HG02885 (cell line): ENCODE results near the gene AMZ1.
A peak's percentile ranks its signal among the peaks of the same experiment; 100 is the strongest.

ENCODE experiments used
- ATAC-seq: cut with Tn5 transposase; IDR thresholded peaks from one replicate; pipeline ENCODE4 v1.9.1; 2021; ENCODE audit warnings: mild to moderate bottlenecking; ENCODE audit not compliant: unreplicated experiment, poor library complexity

The AMZ1 gene

DNA sequence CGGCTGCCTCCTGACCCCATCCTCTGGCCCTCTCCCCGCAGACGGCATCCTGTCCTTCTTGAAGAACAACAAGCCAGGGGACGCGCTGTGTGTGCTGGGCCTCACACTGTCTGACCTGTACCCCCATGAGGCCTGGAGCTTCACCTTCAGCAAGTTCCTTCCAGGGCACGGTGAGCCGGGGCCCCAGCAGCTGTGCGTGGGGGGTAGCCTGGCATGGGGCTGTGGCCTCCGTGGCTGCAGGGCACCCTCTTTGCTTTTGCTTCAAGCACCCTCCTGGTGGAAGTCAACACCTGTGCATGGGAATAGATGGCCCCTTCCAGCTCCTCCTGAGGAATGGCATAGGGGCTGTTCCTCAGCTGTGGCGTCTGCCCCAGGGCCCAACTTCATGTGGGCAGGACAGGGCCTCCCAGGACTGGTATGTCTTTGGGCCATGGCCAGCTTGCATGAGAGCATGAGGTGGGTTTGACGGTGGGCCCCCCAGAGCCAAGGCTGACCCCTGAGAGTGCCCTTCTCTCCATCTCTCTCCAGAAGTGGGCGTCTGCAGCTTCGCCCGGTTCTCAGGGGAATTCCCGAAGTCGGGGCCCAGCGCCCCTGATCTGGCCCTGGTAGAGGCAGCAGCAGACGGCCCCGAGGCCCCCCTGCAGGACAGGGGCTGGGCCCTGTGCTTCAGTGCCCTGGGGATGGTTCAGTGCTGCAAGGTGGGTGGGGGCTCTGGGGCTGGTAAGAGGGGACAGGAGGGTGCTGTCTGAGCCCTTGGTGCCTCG, 20.7 kb downstream of the AMZ1 start:
- no peak for ATAC-seq

DNA sequence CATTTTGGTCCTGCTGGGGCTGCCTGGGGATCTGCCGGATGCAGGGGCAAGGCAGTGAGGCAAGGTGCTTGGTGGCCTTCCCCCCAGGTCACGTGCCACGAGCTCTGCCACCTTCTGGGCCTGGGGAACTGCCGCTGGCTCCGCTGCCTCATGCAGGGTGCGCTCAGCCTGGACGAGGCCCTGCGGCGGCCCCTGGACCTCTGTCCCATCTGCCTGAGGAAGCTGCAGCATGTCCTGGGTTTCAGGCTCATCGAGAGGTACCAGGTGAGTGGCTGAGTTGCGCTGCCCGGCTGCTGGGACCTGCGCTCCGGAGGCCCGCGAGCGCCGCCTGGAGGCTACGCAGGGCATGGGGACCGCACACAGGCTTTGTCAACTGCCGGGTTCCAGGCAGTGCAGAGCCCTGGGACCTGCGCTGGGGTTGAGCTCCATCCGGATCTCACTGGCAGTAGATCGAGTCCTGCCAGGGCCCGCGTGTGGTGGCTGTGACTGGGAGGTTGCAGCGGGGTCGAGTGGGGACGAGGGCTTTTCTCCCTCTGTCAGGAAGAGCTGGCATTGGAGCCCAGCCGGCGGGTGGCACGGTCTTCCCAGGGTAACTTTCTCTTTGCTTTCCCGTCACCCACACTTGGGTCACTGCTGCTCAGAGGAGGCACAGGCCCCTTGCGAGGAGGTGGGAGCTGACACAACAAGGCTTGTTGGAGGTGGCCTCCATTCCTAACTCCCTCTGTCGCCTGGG, 21.7 kb downstream of the AMZ1 start:
- peak; percentile 86 for ATAC-seq

DNA sequence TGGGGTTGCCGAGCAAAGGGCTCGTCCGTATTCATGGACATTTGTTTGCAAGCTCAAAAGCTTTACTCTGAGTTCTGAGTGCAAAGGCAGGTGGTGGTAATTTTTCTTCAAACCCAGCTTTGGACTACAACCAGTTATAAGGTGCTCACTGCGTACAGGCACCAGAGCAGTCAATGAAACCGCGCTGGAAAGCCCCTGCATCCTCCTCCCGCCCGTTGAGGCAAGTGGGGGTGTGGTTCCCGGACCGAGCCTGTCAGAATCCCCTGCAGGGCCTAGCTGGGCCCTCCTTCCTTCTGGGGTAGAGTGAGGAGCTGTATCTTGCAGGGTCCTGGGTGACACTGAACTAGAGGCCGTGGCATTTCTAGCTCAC, 22.3 kb downstream of the AMZ1 start:
- peak; percentile 54 for ATAC-seq

DNA sequence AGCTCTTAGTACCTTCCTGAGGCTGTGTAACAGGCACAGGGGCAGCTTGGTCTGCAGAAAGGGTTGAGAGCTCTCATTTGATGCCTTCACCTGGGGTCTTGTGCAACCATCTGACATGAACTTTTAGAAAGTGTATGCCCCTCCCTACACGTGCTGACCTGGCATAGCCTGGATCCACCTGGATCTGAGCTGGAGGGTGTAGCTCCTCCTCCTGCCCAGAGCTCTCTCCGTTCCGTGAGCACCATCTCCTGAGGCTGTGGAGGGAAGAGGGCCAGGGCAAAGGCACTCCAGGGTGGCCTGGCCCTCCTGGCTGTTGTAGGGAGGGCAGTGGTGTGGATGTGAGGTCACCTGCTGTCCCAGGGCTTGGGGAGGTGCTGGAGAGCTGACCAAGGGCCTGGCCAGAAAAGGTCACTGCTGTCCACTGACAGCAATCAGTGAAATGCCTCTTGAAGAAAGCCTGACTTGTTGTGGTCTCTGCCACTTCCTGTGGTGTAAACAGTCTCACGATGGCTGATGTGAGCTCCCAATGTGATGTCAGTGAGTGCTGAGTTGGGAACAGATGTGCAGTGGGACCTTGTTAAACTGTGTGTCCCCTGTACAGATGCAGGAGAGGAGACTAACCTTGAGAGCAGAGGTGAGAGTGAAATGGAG, 23.0 kb downstream of the AMZ1 start:
- ATAC-seq, result peak; percentile 42

DNA sequence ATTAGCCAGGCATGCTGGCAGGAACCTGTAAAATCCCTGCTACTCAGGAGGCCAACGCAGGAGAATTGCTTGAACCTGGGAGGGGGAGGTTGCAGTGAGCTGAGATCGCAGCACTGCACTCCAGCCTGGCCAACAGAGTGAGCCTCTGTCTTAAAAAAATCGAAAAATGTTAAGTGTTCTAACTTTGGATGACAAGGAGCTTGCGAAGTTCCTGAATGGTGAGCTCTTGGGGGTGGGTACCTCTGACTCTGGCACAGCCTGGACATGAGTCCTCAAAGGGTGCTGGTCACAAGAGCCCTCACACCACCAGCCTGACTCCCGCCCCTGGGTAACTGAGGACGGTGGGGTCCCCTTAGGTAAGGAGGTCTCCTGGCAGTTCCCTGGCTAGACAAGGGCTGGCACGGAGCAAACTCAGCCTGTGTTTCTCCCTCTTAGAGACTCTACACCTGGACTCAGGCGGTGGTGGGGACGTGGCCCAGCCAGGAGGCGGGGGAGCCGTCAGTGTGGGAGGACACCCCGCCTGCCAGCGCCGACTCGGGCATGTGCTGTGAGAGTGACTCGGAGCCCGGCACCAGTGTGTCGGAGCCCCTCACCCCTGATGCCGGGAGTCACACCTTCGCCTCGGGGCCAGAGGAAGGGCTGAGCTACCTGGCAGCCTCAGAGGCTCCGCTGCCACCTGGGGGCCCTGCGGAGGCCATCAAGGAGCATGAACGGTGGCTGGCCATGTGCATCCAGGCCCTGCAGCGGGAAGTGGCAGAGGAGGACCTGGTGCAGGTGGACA, 24.1 kb downstream of the AMZ1 start:
- ATAC-seq, result no peak

DNA sequence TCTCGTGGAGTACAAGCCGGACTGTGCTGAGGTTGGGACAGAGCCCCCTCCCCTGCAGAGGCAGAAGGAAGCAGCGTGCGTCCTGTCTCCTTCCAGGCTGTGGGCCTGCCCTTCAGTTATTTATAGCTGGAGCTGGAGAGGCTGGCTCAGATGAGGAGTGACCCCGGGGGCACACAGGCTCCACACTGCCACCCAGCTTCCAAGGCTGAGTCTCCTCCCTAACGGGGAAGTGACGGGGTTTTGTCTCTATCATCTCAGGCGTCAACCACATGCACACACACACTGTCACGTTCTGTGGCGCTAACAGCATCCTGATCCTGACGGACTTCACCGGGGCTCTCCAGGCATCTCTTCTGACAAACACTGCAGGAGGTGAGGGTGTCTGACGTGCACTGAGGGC, 25.4 kb downstream of the AMZ1 start:
- no peak for ATAC-seq

DNA sequence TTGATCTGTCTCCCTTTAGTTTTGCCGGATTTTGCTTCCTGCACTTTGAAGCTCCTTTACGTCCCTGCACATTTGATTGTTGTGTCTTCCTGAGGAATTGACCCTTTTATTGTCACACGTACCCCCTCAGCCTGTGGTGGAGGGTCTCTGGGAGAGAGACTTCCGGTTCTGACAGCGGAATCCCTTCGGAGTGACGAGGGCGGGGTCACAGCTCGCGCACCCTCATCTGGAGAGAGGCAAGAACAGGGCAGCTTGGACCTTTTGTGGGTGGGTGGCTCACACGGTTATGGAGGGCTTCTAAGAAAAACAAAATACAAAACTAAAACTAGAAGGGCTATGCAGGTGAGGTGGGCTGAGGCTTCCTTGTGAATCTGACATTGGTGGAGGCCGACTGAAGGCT, 26.0 kb downstream of the AMZ1 start:
- no peak for ATAC-seq

DNA sequence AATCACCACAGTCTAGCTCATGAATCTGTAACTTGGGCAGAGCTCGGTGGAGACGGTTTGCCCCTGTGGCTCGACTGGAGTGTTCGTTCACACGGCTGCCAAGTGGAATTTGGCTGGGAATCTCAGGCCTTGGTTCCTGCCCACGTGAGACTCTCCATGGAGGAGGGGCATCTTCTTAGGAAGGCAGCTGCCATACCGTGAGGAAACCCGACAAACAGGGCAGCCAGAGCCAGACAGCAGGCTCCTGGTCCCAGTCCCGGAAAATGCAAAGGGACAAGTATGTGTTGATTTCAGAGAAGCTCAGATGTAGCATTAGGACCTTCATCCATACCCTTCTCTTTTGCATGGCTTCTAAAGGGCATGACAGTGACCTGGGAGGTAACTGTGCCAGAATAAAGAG, 26.6 kb downstream of the AMZ1 start:
- no peak for ATAC-seq

DNA sequence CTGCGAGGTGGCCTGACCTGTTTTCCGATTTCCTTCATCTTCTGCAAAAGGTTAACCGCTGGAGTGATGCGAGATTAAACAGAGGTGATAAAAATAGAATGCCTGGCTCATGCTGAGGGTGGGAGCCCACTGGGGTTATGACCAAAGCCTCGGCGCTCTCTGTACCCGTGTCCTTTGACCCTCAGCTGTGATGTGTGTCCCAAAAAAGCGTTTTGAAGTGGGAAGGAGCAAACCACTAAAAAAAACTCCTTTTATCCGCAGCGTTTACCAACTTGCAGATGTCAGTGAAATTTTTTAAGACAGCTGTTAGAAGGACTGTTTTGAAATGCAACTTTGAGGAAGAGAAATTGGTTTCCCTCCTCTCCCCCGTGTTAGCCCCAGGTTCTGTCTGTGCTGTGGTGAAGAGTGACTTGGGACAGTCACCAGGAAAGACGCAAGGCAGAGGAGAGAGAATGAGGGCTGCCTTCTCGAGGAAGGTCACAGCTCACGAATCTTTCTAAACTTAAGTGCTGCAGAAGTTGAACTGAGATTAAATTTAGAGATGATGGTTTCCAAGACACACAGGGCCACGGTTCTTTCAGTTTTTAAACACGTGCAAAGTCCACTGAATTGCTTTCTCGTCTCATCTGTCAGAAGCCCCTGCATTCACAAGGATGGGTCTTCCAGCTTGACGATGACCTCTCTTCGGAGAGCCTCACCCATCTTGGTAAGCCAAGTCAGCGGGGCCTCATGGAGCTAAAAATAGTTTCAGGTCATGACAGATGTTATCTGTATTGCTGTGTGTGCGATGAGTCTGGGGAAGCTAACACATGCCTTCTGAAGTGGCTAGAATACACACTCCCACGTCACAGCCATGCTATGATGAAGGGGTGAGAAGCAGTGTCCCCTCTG, 27.6 kb downstream of the AMZ1 start:
- peak; percentile 31 for ATAC-seq

DNA sequence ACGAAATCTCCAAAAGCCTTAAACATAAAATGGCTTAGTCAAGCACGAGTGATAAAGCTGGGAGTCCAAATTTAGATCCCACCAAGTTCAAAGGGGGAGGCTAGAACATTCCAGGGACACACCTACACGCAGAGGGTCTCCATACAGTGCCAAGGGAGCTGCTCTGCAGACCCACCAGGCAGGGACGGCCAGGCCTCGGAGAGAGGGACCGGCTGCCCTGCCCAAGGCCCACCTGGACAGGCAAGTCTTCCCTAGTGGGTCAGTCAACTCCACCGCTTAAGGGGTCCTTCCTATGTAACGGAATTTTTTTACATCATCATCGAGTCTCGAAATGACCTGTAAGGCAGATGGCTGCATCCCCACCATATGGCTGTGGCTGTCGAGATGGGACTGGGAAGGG, 28.5 kb downstream of the AMZ1 start:
- ATAC-seq, result no peak

DNA sequence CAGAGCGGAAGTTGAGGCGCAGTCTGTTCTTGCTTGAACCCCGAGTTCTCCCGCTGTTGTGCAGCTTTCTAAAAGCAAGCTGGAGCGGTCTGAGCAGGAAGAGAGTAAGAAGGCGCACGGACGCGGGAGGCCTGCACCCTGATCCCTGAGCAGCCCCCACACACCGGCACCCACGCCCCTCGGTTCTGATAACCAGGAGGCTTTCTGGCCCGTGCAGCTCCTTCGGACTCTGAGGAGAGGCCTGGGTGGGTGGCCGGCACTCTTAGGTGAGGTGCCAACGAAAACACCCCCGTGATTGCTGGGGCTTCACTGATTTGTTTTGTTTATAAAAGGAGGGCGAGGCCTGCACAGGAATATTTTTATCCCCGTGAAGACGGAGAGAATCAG, 28.9 kb downstream of the AMZ1 start:
- ATAC-seq, result no peak

DNA sequence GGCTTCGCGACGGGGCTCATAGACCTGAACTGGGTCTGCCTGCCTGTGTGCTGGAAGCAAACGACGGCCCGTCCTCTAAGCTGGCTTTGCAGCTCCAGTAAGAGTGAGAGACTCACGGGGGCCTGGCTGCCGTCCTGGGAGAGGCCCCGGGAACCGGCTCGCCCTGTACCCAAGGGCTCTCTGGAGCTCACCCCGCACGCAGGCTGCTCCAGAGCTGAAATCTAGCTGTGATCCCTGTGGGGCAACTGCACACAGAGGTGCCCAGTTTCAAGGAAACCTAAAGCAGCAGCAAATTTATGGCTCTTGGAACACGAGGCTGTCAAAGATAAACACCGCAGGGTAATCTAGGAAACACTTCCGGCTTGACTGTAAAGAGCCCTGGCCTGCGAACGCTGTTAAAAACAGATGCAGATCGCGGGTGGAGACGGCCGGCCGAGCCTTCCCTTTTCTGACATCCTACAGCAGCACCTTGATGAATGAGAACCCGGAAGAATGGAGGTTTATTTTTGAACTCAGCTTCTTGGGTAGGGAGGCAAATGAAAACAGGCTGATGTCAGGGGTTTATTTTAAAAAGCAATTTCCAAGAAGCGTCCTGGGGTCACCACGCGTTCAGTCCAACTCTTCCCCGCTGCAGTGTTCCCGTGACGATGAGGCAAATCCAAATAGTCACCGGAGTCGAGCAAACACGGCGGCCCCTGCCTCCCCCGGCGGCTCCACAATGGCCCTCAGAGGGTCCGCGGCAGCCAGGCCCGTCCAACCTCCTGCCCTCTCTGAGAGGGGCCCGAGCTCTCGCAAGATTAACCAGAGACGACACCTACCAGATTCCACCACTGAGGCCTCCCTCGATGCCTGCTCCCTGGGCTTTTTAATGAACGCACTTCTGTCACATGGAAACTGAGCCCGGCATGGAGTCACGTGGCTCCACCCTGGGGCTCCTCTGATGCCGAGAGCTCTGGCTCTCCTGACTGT, 29.6 kb downstream of the AMZ1 start:
- no peak for ATAC-seq

DNA sequence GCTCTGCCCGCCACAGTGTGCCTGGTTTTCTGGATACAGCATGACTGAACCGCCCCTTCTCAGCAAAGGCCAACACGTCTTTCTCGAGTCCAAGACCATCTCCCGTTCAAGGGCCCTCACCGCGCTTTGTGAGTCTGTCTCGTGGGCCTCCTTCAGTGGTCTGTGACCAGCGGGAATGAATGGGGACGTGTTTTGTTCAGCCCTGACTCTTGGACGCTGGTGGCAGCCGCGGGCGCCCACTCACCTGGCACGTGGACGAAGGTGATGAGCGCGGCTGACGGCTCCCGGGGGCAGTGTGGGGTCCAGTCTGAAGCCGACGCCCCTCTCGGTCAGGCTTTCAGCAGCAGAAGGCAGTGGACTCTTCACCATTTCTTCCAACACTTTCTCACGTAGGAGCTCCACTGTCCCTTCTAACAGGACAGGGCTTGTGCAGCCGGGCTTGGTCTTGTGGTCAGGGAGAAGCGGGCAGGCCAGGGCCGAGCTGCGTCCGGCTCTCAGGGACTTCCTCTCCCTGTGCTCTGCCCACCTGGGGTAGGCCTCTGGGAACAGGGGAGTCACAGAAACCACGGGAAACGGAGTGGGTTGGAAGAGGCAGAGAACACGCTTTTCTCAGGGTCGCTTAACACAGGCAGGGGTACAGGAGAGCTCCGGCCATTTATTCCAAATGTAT, 30.4 kb downstream of the AMZ1 start:
- ATAC-seq, result no peak

DNA sequence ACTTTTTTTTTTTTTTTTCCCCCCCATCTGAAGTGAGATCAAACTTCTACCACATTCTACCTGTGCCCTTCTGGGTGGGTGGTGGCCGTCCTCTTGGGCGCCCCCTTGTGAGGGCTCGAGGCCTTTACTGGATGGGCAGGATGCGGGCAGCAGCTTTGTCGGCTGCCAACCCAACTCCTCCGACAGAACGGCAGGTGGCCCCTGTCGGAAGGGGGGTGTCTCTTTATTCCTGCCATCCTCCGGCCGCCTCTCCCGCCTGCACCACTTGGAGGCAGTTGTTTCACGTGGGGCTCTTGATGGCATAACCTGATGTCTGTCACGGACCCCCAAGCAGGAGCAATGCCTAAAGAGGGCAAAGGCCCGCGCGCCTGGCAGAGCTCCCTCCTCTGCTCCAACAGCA, 31.0 kb downstream of the AMZ1 start:
- no peak for ATAC-seq

DNA sequence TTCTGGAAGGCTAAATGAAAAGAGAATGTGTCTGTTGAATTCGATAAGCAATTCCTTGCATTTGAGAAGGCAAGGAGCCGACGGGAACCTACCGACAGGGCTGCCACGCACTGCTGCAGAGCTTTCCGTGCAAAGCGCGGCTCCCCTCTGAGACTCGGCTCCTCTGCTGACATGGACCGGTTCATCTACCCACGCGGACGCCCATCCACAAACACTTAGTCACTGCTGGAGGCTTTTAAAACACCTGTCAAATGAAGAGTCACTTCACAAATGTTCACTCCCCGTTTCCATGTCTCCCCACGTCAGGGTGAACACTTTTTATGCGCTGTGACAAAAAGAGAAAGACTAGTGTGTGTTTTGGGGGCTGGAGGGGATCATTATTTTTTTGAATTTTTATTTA, 32.0 kb downstream of the AMZ1 start:
- ATAC-seq, result no peak

DNA sequence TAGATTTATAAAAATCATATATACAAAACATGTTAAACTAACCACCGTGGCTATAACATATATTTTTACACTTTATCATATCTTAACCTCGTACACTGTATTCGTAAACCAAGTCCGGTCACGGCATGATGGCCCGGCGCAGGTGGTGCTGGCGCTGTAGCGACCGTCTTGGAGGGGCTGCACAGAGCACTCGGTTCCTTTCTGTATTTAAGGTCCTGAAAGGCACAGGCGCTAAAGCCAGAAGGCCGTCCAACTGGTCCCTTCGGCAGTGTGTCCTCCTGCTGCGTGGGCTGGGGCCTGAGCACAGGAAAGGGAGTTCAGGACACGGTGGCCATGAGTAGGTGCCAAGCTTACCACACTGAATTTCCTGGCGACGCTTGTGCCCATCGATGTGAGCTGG, 33.8 kb downstream of the AMZ1 start:
- ATAC-seq, result no peak

DNA sequence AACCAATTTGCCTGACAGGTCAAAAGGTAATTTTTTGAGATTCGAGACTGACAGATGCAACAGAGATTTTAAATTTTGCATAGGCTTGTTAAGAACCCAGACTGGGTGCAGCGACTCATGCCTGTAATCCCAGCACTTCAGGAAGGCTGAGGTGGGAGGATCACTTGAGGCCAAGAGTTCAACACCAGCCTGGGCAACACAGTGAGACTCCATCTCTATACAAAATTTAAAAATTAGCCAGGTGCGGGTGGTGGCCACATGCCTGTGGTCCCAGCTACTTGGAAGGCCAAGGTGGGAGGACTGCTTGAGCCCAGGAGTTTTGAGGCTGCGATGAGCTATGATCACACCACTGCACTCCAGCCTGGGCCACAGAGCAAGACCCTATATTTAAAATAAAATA, 34.6 kb downstream of the AMZ1 start:
- no peak for ATAC-seq

DNA sequence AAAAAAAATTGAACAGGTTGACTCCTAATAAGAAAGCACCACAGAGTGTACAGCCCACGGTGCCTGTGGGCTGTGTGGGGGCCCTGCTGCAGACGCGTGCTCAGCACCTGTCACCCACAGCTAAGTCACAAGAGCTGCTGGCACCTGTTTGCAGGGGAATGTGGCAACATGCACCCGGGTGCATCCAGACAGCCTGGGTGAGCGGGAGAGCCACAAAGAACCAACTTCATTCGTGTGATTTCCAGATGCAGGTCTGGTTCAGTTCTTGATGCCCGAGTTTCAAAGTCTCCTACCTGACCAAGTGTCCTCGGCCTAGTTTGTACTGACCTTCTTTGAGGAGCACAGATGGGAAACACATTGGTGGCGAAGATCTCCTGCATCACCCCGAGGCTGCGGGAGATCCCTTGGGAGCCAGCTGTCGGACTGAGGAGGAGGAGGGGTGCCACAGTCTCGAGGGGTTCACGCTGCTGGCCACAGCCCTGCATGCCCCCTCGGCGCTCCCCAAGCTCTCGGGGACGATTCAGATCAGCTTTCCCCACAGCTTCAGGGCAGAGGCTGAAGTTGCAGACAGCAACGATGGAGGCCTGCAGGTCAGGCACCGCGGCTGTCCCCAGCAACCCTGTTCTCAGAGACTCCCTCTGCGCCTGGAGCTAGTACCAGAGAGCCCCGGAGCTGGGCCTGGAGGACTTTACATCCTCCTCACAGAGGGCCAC, 35.3 kb downstream of the AMZ1 start:
- no peak for ATAC-seq
